NCI-H345 (cell line): ENCODE measurements around the gene SRRM3.
A peak's percentile ranks its signal among the peaks of the same experiment; 100 is the strongest.
"Not testable (repeated sequence)": the region's sequence is repeated elsewhere in the genome, so short reads cannot be mapped to it uniquely, and the experiment has no call there.

Experiments used
- DNase-seq: peaks from one replicate; lab custom pipeline; 2025; lab: John Stamatoyannopoulos, UW

SRRM3 gene

GRCh38 chr7:76191783-76192240 lies 9.9 kb upstream of the SRRM3 start:
- DNase-seq: no peak

GRCh38 chr7:76193466-76193865 lies 8.2 kb upstream of the SRRM3 start:
- DNase-seq: no peak

GRCh38 chr7:76193883-76194282 lies 7.8 kb upstream of the SRRM3 start:
- DNase-seq: no peak

- no peak for DNase-seq
Measured at GRCh38 chr7:76196786-76197185, 4.9 kb upstream of the SRRM3 start.

GRCh38 chr7:76198202-76198601 lies 3.5 kb upstream of the SRRM3 start:
- no peak for DNase-seq

- DNase-seq: peak; percentile 12
Measured at GRCh38 chr7:76202666-76203030, 952 bp downstream of the SRRM3 start.

GRCh38 chr7:76204147-76204546 lies 2.5 kb downstream of the SRRM3 start:
- no peak for DNase-seq

- DNase-seq: no peak
Measured at GRCh38 chr7:76206633-76207032, 4.9 kb downstream of the SRRM3 start.

GRCh38 chr7:76209310-76209709 lies 7.6 kb downstream of the SRRM3 start:
- DNase-seq: no peak

GRCh38 chr7:76211216-76211615 lies 9.5 kb downstream of the SRRM3 start:
- no peak for DNase-seq

- not testable (repeated sequence) for DNase-seq
Measured at GRCh38 chr7:76215349-76215748, 13.7 kb downstream of the SRRM3 start.

GRCh38 chr7:76216381-76217082 lies 14.8 kb downstream of the SRRM3 start:
- DNase-seq: peak; percentile 26

- no peak for DNase-seq
Measured at GRCh38 chr7:76217942-76218566, 16.4 kb downstream of the SRRM3 start.

GRCh38 chr7:76220185-76221057 lies 18.7 kb downstream of the SRRM3 start:
- no peak for DNase-seq

GRCh38 chr7:76222333-76222732 lies 20.6 kb downstream of the SRRM3 start:
- no peak for DNase-seq

- no peak for DNase-seq
Measured at GRCh38 chr7:76222839-76223238, 21.1 kb downstream of the SRRM3 start.

- DNase-seq: no peak
Measured at GRCh38 chr7:76223286-76223972, 21.7 kb downstream of the SRRM3 start.

GRCh38 chr7:76224695-76225094 lies 23.0 kb downstream of the SRRM3 start:
- DNase-seq: no peak

- DNase-seq: no peak
Measured at GRCh38 chr7:76225379-76225778, 23.7 kb downstream of the SRRM3 start.

GRCh38 chr7:76225951-76226350 lies 24.3 kb downstream of the SRRM3 start:
- DNase-seq: no peak

GRCh38 chr7:76226878-76227423 lies 25.3 kb downstream of the SRRM3 start:
- not testable (repeated sequence) for DNase-seq

GRCh38 chr7:76230214-76230613 lies 28.5 kb downstream of the SRRM3 start:
- DNase-seq: no peak
